Adrenal gland (tissue), 12 donors: Measurements from ENCODE around the gene ITGAV. TPM values are rescaled to one million over a fixed set of nuclear protein-coding genes. Genes with fewer than 3 reads are reported as not detected.

Experiments used
- DNase-seq, 7 donors: peaks; one replicate each; pipeline ENCODE4 v3.0.0-alpha.2; 2019 to 2020
- H3K27ac ChIP-seq, 5 donors: fragments of 200-600 bp; sonication (generic) in 4 of 5; 1 replicate in 3 of 5; 2 replicates in 2 of 5; pipeline versions ENCODE4 v1.5.1 to v1.8.0; 2016 to 2020; ENCODE audit warnings: mild to moderate bottlenecking in 1 of 5
- H3K27me3 ChIP-seq: fragments of 200-600 bp; 2 replicates; pipeline ENCODE4 v1.8.0; 2021
- H3K36me3 ChIP-seq, 2 donors: fragments of 200-600 bp; replicated peaks in 1 of 2; 1 replicate in 1 of 2; 2 replicates in 1 of 2; pipeline versions ENCODE4 v1.5.1 to v1.8.0; 2018 to 2022
- H3K4me1 ChIP-seq, 2 donors: fragments of 200-600 bp; replicated peaks in 1 of 2; 1 replicate in 1 of 2; 2 replicates in 1 of 2; pipeline versions ENCODE4 v1.5.1 to v1.8.0; 2018 to 2021
- H3K4me3 ChIP-seq, 4 donors: fragments of 200-600 bp; sonication (generic) in 3 of 4; one replicate each; pipeline ENCODE4 v1.5.1; 2016 to 2018
- H3K9me3 ChIP-seq, 3 donors: fragments of 200-600 bp; sonication (generic) in 1 of 3; replicated peaks in 1 of 3; 1 replicate in 2 of 3; 2 replicates in 1 of 3; pipeline versions ENCODE4 v1.5.1 to v1.8.0; 2016 to 2021
- POLR2A ChIP-seq, 2 donors: fragments of 450-650 bp; IDR thresholded peaks; one replicate each; pipeline ENCODE4 v1.6.1; 2017; ENCODE audit warnings: antibody characterized with exemption in 2 of 2, mild to moderate bottlenecking in 2 of 2, moderate library complexity in 1 of 2
- WGBS, 4 donors: extraction: QIAGEN DNeasy Blood & Tissue Kit in 2 of 4; methylation state at CpG; one replicate each; pipeline versions ENCODE4 v1.1.5 to v1.1.7; 2013 to 2017; 5-methylcytosine and 5-hydroxymethylcytosine counted together
- intact Hi-C, 2 donors: fragments of 100-400 bp; cut with DNase I; formaldehyde crosslinking; loops; one replicate each; pipeline versions ENCODE4 v1.14.1 to v1.15.0; 2022 to 2023
- polyA plus RNA-seq, 3 donors: library from polyadenylated mRNA; stranded (reverse); fragments of 200-250 nt in 2 of 3; fragments of 350-450 nt in 1 of 3; fragmentation: Illumina TruSeq in 1 of 3; extraction: RNeasy Lipid Tissue Mini Kit (QIAGEN cat#74804) in 1 of 3; gene quantifications; one replicate each; pipeline ENCODE4 v1.2.3, GENCODE V29; 2013 to 2014
- total RNA-seq, 9 donors: library from RNA; depleted of rRNA in 4 of 9; stranded (reverse); fragments of >200 nt in 4 of 9; fragments of 120-200 nt in 1 of 9; fragmentation: NEBNext Ultra II Directional in 1 of 9; extraction: Animal tissue kit (Norgen Biotek cat#: 25700) in 1 of 9; gene quantifications; one replicate each; pipeline versions ENCODE4 v1.1.0 to v1.2.4, GENCODE V29; 2013 to 2023
- TF ChIP-seq, protein P1 (sequence below), 6 experiments: fragments of 450-650 bp in 4 of 6; fragments of 200-600 bp in 2 of 6; sonication (generic) in 1 of 6; IDR thresholded peaks; 1 replicate in 5 of 6; 2 replicates in 1 of 6; pipeline versions ENCODE4 v1.5.1 to v1.8.0; 2016 to 2021; ENCODE audit warnings: antibody characterized with exemption in 6 of 6, mild to moderate bottlenecking in 2 of 6, moderate library complexity in 1 of 6
- donor health status: healthy with polysubstance abuse.
- donor health status: Bipolar disorder and iron deficiency.
- donor health status: DM: yes; HTN: yes; CAD: no.
- donor health status: DM: no; HTN: no; CAD: no.
- donor health status: DM: no; HTN: no; CAD: no.
- donor health status: DM: yes; HTN: yes; CAD: no.

Gene ITGAV
- total and polyA plus RNA-seq, 12 donors, result 8.9 to 214 (median 112) TPM

DNA sequence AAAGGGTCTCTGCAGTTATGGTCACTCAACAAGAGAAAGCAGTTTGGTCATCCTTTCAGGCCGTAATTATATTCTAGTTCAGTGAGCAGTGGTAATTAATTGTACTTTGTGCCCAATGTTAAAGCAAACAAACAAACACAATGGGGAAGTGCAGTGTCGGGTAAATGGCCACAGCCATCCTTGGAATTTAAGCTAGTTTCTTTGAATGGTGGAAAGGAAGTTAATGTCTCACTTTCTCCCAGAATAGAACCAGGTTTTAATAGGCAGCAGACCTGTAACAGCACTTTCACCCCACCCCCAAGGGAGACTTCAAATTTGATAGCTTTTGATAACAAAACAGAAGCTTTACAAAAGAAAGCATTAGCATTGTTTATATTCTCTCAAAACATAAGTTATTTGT lies 20.0 kb upstream of the ITGAV start:
- Histone ChIP-seq H3K9me3 (no peaks in the 10 kb centered on the region), H3K36me3 (no peaks in the 10 kb centered on the region), H3K27ac (no peak overlapping the region), H3K27me3 (no peaks in the 10 kb centered on the region), H3K4me3 (no peak overlapping the region), H3K4me1 (peaks cover 3 to 4% of the 10 kb centered on the region in 2 donors)
- TF ChIP-seq, protein P1, sequence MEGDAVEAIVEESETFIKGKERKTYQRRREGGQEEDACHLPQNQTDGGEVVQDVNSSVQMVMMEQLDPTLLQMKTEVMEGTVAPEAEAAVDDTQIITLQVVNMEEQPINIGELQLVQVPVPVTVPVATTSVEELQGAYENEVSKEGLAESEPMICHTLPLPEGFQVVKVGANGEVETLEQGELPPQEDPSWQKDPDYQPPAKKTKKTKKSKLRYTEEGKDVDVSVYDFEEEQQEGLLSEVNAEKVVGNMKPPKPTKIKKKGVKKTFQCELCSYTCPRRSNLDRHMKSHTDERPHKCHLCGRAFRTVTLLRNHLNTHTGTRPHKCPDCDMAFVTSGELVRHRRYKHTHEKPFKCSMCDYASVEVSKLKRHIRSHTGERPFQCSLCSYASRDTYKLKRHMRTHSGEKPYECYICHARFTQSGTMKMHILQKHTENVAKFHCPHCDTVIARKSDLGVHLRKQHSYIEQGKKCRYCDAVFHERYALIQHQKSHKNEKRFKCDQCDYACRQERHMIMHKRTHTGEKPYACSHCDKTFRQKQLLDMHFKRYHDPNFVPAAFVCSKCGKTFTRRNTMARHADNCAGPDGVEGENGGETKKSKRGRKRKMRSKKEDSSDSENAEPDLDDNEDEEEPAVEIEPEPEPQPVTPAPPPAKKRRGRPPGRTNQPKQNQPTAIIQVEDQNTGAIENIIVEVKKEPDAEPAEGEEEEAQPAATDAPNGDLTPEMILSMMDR (IDR thresholded peaks at IDR 0.05), result no peak
- TF ChIP-seq POLR2A (IDR thresholded peaks at IDR 0.05), result no peak
- intact Hi-C loops, result no loop called here
- DNase-seq, result no peak
- 75 to 81% (median 77%) methylated on average over 2 of the region's 2 CpGs for WGBS, 4 donors

DNA sequence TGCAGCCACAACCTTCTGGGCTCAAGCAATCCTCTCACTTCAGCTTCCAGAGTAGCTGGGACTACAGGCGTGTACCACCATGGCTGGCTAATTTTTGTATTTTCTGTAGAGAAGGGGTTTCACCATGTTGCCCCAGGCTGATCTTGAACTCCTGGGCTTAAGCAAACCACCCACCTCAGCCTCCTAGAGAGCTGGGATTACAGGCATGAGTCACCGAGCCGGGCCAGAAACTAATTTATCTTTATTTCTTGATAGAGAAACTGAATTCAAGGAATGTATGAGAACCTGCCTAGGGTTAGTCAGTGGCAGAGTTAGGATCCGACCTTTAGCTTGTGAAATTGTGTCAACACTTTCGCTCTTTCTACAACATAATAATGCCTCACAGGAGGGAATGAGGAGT lies 19.3 kb upstream of the ITGAV start:
- H3K36me3 ChIP-seq, result no peaks in the 10 kb centered on the region
- no peaks in the 10 kb centered on the region for H3K9me3 ChIP-seq
- 53 to 62% (median 58%) methylated on average over 5 of the region's 5 CpGs for WGBS, 4 donors
- TF ChIP-seq POLR2A (IDR thresholded peaks at IDR 0.05), result no peak
- TF ChIP-seq, protein P1 (IDR thresholded peaks at IDR 0.05), result no peak
- H3K4me1 ChIP-seq, result peaks cover 10% of the 10 kb centered on the region in 2 donors
- H3K27ac ChIP-seq, result no peak overlapping the region
- no peaks in the 10 kb centered on the region for H3K27me3 ChIP-seq
- DNase-seq, result peak in 5 of 7 donors; percentile 22 to 56 (median 32)
- H3K4me3 ChIP-seq, result no peak overlapping the region
- intact Hi-C loops, result no loop called here

DNA sequence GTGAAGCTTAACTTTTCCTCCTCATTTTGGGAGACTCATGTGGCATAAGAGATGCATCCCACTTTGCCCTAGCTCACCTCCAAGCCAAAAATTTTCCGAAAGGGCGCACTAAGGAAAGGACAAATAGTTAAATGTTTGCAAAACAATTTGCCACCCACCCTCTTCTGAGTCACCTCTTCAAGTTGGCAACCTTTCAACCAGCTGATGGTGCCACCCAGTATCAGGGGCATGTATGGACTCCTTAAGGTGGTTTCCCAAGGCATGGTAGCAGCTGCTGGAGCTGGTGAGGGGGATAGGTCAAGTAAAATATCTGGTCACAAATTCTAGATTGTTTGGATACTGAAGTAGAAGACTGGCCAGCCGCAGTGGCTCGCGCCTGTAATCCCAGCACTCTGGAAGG lies 17.2 kb upstream of the ITGAV start:
- peaks cover 16 to 17% of the 10 kb centered on the region in 2 donors for H3K4me1 ChIP-seq
- H3K27ac ChIP-seq, result no peak overlapping the region
- TF ChIP-seq, protein P1 (IDR thresholded peaks at IDR 0.05), result no peak
- no peak for TF ChIP-seq POLR2A (IDR thresholded peaks at IDR 0.05)
- WGBS, 4 donors, result 96 to 99% (median 96%) methylated on average over 5 of the region's 5 CpGs
- no peaks in the 10 kb centered on the region for H3K36me3 ChIP-seq
- intact Hi-C loops, result no loop called here
- H3K9me3 ChIP-seq, result no peaks in the 10 kb centered on the region
- H3K4me3 ChIP-seq, result no peak overlapping the region
- no peaks in the 10 kb centered on the region for H3K27me3 ChIP-seq
- DNase-seq, result no peak

DNA sequence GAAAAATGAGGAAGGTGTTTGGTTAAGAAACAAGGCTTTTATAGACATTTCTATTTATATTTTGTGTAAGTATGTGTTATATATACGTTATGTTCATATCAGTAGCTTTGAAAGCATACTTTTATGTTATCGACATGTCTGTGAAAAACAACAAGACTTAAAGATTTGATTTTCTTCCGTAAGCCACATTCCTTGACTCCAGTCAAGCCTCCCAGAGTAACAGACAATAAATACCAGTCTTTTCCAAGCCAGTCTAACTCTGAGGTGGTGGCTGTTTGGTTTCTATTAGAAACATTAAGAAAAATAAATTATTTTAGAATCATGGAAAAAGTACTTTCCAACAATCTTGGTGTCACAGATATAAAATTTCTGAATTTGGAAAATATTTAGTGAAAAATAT lies 16.3 kb upstream of the ITGAV start:
- no peak for DNase-seq
- H3K9me3 ChIP-seq, result no peaks in the 10 kb centered on the region
- H3K4me1 ChIP-seq, result peaks cover 16 to 17% of the 10 kb centered on the region in 2 donors
- H3K27ac ChIP-seq, result no peak overlapping the region
- 87 to 98% (median 93%) methylated on average over 3 of the region's 3 CpGs for WGBS, 4 donors
- no peak overlapping the region for H3K4me3 ChIP-seq
- no peaks in the 10 kb centered on the region for H3K27me3 ChIP-seq
- no peaks in the 10 kb centered on the region for H3K36me3 ChIP-seq
- intact Hi-C loops, result no loop called here
- no peak for TF ChIP-seq POLR2A (IDR thresholded peaks at IDR 0.05)

DNA sequence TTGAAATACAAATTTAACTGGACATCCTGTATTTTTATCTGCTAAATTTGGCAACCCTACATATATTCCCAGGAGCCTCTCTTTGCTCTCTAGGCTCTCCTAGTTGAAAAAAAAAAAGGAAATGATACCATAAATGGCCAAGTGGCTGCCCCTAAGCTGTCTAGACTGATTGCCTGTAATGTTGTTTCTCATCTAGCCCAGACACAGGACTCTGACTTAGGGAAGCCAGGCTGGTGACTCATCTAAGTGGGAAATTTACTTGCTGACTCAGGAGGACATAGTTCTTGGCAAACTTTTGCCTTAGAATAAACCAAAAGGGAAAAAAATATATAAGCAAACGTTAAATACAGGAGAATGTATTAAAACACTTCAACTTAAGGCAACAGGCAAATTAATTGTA lies 14.6 kb upstream of the ITGAV start:
- H3K9me3 ChIP-seq, result no peaks in the 10 kb centered on the region
- no peaks in the 10 kb centered on the region for H3K27me3 ChIP-seq
- no peak for TF ChIP-seq POLR2A (IDR thresholded peaks at IDR 0.05)
- TF ChIP-seq, protein P1 (IDR thresholded peaks at IDR 0.05), result no peak
- no peaks in the 10 kb centered on the region for H3K36me3 ChIP-seq
- H3K27ac ChIP-seq, result peak overlapping the region in 1 of 5 donors; percentile 25
- H3K4me3 ChIP-seq, result no peak overlapping the region
- H3K4me1 ChIP-seq, result peaks cover 16 to 17% of the 10 kb centered on the region in 2 donors
- peak; percentile 50 to 84 (median 78) for DNase-seq
- 0 to 12% (median 4%) methylated on average over 1 of the region's 1 CpG for WGBS, 4 donors
- intact Hi-C loops, result no loop called here
